KMS-11 (cell line): ENCODE data around the gene MYO1G.

Source experiments
- H2AFZ ChIP-seq: fragments of 200-600 bp; sonication (generic); 2 replicates; pipeline ENCODE4 v1.6.1; 2016; ENCODE audit warnings: antibody characterized with exemption, mixed run types, low read depth
- H3K27ac ChIP-seq: fragments of 200-600 bp; sonication (generic); 2 replicates; pipeline ENCODE4 v1.6.1; 2016; ENCODE audit warnings: mild to moderate bottlenecking, mixed run types
- H3K27me3 ChIP-seq: fragments of 200-600 bp; sonication (generic); 2 replicates; pipeline ENCODE4 v1.6.1; 2017; ENCODE audit warnings: mild to moderate bottlenecking, low read depth, mixed run types, moderate library complexity; ENCODE audit not compliant: insufficient read depth
- H3K36me3 ChIP-seq: fragments of 200-600 bp; sonication (generic); 2 replicates; pipeline ENCODE4 v1.6.1; 2017; ENCODE audit warnings: mild to moderate bottlenecking, mixed run types; ENCODE audit not compliant: insufficient read depth
- H3K4me1 ChIP-seq: fragments of 200-600 bp; sonication (generic); 2 replicates; pipeline ENCODE4 v1.6.1; 2016; ENCODE audit warnings: mild to moderate bottlenecking, low read depth, mixed run types; ENCODE audit not compliant: poor library complexity, severe bottlenecking
- H3K4me2 ChIP-seq: fragments of 200-600 bp; sonication (generic); 2 replicates; pipeline ENCODE4 v1.7.0; 2016; ENCODE audit warnings: mild to moderate bottlenecking, mixed run types
- H3K4me3 ChIP-seq: fragments of 200-600 bp; sonication (generic); IDR thresholded peaks from 2 replicates; pipeline ENCODE4 v1.6.1; 2017; ENCODE audit warnings: low read depth, low read length, mixed read lengths; ENCODE audit not compliant: insufficient read depth
- H3K79me2 ChIP-seq: fragments of 200-600 bp; sonication (generic); 2 replicates; pipeline ENCODE4 v1.6.1; 2016; ENCODE audit warnings: low read depth, mixed run types; ENCODE audit not compliant: insufficient read depth
- H3K9ac ChIP-seq: fragments of 200-600 bp; sonication (generic); 2 replicates; pipeline ENCODE4 v1.6.1; 2016; ENCODE audit warnings: mild to moderate bottlenecking, mixed run types
- H4K20me1 ChIP-seq: fragments of 200-600 bp; sonication (generic); 2 replicates; pipeline ENCODE4 v1.6.1; 2016; ENCODE audit warnings: mild to moderate bottlenecking, mixed run types; ENCODE audit not compliant: insufficient read depth
- TF ChIP-seq, protein P1 (sequence below): fragments of 200-600 bp; sonication (generic); conservative IDR thresholded peaks from 2 replicates; pipeline ENCODE4 v1.6.1; 2017; ENCODE audit warnings: low read depth, mild to moderate bottlenecking, antibody characterized with exemption, low read length, moderate library complexity, mixed read lengths

The MYO1G gene

DNA sequence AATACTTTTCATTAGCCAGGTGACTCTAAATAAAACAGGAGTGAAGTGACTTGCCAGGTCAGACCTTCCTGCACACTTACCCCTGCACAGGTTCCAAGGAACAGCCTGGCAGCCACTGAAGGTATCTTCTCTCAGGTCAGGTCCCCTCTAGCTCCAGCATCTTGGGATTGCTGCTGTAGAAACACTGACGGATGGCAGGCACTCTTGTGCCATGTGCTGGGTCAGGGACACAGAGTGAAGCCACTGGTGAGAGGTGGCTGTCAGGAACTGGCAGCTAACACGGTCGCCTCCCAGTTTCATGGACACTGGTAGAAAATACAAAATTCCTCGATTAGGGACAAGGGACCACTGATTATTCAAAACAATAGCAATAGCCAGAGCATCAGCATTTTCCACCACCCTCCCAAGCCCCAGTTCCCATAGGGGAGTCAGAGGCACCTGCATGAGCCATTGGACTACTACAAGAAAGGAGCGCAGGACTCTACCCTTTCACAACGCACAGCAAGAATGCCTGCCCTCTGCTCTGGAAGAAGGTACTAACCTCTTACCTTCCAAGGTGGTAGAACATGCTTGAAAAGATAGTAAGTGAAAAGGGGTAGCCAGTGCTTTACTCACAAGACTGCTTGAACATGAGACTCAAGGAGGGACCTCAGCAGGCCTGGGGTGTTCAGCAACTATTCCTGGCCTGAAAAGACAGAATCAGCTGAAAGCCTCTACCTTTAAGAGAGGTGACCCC, 5.1 kb upstream of the MYO1G start:
- Histone ChIP-seq H3K79me2 (peaks cover 47% of the 10 kb centered on the region), H3K9ac (peak overlapping the region; percentile 100; the same call in 1 of the 2 replicates), H3K4me2 (peak overlapping the region; percentile 100), H3K4me1 (peaks cover 59% of the 10 kb centered on the region), H3K36me3 (peaks cover 25% of the 10 kb centered on the region; the same call in 1 of the 2 replicates), H3K27ac (peak overlapping the region; percentile 95; the same call in 1 of the 2 replicates), H4K20me1 (peaks cover 16% of the 10 kb centered on the region), H3K27me3 (no peaks in the 10 kb centered on the region), H3K4me3 (no peak overlapping the region), H2AFZ (no peak overlapping the region)
- TF ChIP-seq, protein P1, sequence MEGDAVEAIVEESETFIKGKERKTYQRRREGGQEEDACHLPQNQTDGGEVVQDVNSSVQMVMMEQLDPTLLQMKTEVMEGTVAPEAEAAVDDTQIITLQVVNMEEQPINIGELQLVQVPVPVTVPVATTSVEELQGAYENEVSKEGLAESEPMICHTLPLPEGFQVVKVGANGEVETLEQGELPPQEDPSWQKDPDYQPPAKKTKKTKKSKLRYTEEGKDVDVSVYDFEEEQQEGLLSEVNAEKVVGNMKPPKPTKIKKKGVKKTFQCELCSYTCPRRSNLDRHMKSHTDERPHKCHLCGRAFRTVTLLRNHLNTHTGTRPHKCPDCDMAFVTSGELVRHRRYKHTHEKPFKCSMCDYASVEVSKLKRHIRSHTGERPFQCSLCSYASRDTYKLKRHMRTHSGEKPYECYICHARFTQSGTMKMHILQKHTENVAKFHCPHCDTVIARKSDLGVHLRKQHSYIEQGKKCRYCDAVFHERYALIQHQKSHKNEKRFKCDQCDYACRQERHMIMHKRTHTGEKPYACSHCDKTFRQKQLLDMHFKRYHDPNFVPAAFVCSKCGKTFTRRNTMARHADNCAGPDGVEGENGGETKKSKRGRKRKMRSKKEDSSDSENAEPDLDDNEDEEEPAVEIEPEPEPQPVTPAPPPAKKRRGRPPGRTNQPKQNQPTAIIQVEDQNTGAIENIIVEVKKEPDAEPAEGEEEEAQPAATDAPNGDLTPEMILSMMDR: no peak

DNA sequence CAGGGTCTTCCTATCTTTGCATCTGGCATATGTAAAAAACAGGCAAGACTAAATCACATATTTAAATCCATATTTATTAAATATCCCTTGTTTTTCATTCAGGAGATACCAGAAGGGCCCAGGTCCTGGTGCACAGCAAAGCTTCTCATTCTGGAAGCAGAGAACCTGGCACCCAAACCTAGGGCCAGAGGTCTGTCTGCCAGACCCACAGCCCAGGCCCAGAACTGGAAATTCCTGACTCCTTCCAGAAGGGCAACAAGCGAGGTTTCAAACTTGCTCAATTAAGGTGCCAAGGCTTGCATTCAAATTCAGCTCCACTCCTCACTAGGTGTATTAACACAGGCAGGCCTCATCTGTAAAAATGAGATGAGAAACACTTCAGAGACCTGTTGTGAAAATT, 4.2 kb upstream of the MYO1G start:
- peaks cover 25% of the 10 kb centered on the region; the same call in 1 of the 2 replicates for H3K36me3 ChIP-seq
- H3K9ac ChIP-seq: no peak overlapping the region
- peaks cover 59% of the 10 kb centered on the region for H3K4me1 ChIP-seq
- peaks cover 47% of the 10 kb centered on the region for H3K79me2 ChIP-seq
- H3K27ac ChIP-seq: peak overlapping the region; percentile 17; the same call in 1 of the 2 replicates
- peaks cover 16% of the 10 kb centered on the region for H4K20me1 ChIP-seq
- peak overlapping the region; percentile 7; the same call in 1 of the 2 replicates for H3K4me2 ChIP-seq
- TF ChIP-seq, protein P1: no peak
- no peak overlapping the region for H2AFZ ChIP-seq
- H3K4me3 ChIP-seq: no peak overlapping the region
- H3K27me3 ChIP-seq: no peaks in the 10 kb centered on the region

DNA sequence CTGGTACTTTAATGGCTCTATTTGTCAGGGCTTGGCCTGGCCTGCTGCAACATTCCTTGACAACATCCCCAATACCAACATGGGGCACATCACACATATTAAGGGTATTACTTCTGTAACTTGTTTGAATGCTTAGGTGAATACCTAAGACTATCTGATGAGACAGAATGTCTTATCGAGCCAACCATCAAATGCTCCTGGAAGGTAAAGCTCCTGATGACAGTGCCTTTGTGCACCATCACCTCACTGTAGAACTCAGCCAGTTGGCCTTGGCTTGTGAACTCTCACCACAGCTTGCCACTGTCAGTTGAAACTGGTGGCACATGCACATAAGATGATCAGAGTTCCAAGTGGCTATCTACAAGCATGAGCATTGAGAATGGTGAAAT, 3.7 kb upstream of the MYO1G start:
- peak overlapping the region; percentile 17; the same call in 1 of the 2 replicates for H3K27ac ChIP-seq
- TF ChIP-seq, protein P1: no peak
- no peaks in the 10 kb centered on the region for H3K27me3 ChIP-seq
- peaks cover 56% of the 10 kb centered on the region for H3K4me1 ChIP-seq
- no peak overlapping the region for H3K9ac ChIP-seq
- peaks cover 16% of the 10 kb centered on the region for H4K20me1 ChIP-seq
- H3K4me3 ChIP-seq: no peak overlapping the region
- H3K36me3 ChIP-seq: peaks cover 25% of the 10 kb centered on the region; the same call in 1 of the 2 replicates
- peaks cover 47% of the 10 kb centered on the region for H3K79me2 ChIP-seq
- peak overlapping the region; percentile 7; the same call in 1 of the 2 replicates for H3K4me2 ChIP-seq
- H2AFZ ChIP-seq: no peak overlapping the region

DNA sequence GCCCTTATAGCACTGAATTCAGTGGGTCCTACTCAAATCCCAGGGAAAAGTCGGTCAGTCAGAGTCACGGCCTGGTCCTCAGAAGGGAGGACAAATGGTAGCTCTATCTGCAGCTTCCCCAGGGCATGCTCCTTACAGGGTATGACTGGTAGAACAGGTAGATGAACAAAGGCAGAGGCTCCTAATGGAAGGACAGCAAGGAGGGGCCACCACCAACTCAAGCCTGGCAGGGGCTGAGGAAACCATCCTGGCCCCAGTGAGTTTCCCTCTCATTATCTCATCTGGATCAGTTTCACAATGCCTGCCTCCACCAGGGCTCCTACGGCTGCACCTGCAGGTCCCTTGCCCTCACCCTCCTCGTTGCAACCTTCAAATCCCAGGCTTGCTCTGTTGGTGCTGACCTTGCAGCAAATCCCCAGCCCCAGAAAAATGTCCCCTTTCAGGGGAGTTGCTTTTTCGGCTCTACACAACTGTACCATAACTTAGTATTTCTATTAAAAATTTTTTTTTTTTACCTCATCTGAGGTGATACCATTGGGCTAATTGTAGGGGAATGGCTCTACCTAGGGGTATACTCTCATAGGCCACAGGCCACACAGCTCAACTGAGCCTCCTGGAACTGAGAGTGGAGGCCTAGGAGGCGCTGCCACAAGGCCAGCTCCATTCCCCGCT, 2.4 kb upstream of the MYO1G start:
- TF ChIP-seq, protein P1: no peak
- Histone ChIP-seq H3K4me3 (no peak overlapping the region), H3K9ac (no peak overlapping the region), H3K4me1 (peaks cover 50% of the 10 kb centered on the region), H2AFZ (no peak overlapping the region), H3K4me2 (peak overlapping the region; percentile 7; the same call in 1 of the 2 replicates), H4K20me1 (peaks cover 16% of the 10 kb centered on the region), H3K27me3 (no peaks in the 10 kb centered on the region), H3K36me3 (peaks cover 25% of the 10 kb centered on the region; the same call in 1 of the 2 replicates), H3K79me2 (peaks cover 36% of the 10 kb centered on the region), H3K27ac (peak overlapping the region; percentile 38; the same call in 1 of the 2 replicates)
